Measurements from ENCODE around the gene ATP11A. TPM values are rescaled to one million over a fixed set of nuclear protein-coding genes. Genes with fewer than 3 reads are reported as not detected.
"Not testable (repeated sequence)": the region's sequence is repeated elsewhere in the genome, so short reads cannot be mapped to it uniquely, and the experiment has no call there.

Gene ATP11A
- polyA plus RNA-seq, 2 donors, result 4.2 to 6.7 TPM

- no peak overlapping the region for H3K27ac ChIP-seq (ENCODE audit: low read depth in 2 of 2, low read length in 1 of 2)
- 95% methylated on average over 25 of the region's 25 CpGs for WGBS, 2 donors
- no peaks in the 10 kb centered on the region for H3K27me3 ChIP-seq (ENCODE audit: control insufficient read depth in 1 of 2, insufficient read depth in 2 of 2, low read length in 2 of 2)
- no peaks in the 10 kb centered on the region for H3K9me3 ChIP-seq (ENCODE audit: control insufficient read depth in 2 of 2, insufficient read depth in 1 of 2, low read depth in 1 of 2, low read length in 1 of 2)
- no peak overlapping the region for H3K4me3 ChIP-seq (ENCODE audit: low read depth in 1 of 2, low read length in 2 of 2)
- peaks cover 10 to 24% of the 10 kb centered on the region in 2 donors for H3K36me3 ChIP-seq (ENCODE audit: control insufficient read depth in 2 of 2, insufficient read depth in 2 of 2, low read length in 1 of 2)
- H3K4me1 ChIP-seq (ENCODE audit: control insufficient read depth in 2 of 2, insufficient read depth in 2 of 2, low read length in 1 of 2), result no peaks in the 10 kb centered on the region
These were observed 164.5 kb downstream of the ATP11A start for GRCh38 chr13:112854321-112854720.

- Histone ChIP-seq H3K4me3 (ENCODE audit: low read depth in 1 of 2, low read length in 2 of 2) (no peak overlapping the region), H3K4me1 (ENCODE audit: control insufficient read depth in 2 of 2, insufficient read depth in 2 of 2, low read length in 1 of 2) (no peaks in the 10 kb centered on the region), H3K27ac (ENCODE audit: low read depth in 2 of 2, low read length in 1 of 2) (no peak overlapping the region), H3K9me3 (ENCODE audit: control insufficient read depth in 2 of 2, insufficient read depth in 1 of 2, low read depth in 1 of 2, low read length in 1 of 2) (no peaks in the 10 kb centered on the region), H3K36me3 (ENCODE audit: control insufficient read depth in 2 of 2, insufficient read depth in 2 of 2, low read length in 1 of 2) (peaks cover 18 to 22% of the 10 kb centered on the region in 2 donors), H3K27me3 (ENCODE audit: control insufficient read depth in 1 of 2, insufficient read depth in 2 of 2, low read length in 2 of 2) (no peaks in the 10 kb centered on the region)
- WGBS, 2 donors, result 95% methylated on average over 21 of the region's 21 CpGs
These were observed 166.0 kb downstream of the ATP11A start for GRCh38 chr13:112855859-112856258.

GRCh38 chr13:112857914-112858490 is 168.2 kb downstream of the ATP11A start:
- Histone ChIP-seq H3K4me3 (ENCODE audit: low read depth in 1 of 2, low read length in 2 of 2) (no peak overlapping the region), H3K36me3 (ENCODE audit: control insufficient read depth in 2 of 2, insufficient read depth in 2 of 2, low read length in 1 of 2) (peaks cover 18 to 28% of the 10 kb centered on the region in 2 donors), H3K4me1 (ENCODE audit: control insufficient read depth in 2 of 2, insufficient read depth in 2 of 2, low read length in 1 of 2) (no peaks in the 10 kb centered on the region), H3K27me3 (ENCODE audit: control insufficient read depth in 1 of 2, insufficient read depth in 2 of 2, low read length in 2 of 2) (no peaks in the 10 kb centered on the region), H3K27ac (ENCODE audit: low read depth in 2 of 2, low read length in 1 of 2) (no peak overlapping the region), H3K9me3 (ENCODE audit: control insufficient read depth in 2 of 2, insufficient read depth in 1 of 2, low read depth in 1 of 2, low read length in 1 of 2) (no peaks in the 10 kb centered on the region)
- WGBS, 2 donors, result 91 to 96% methylated on average over 20 of the region's 20 CpGs

DNA sequence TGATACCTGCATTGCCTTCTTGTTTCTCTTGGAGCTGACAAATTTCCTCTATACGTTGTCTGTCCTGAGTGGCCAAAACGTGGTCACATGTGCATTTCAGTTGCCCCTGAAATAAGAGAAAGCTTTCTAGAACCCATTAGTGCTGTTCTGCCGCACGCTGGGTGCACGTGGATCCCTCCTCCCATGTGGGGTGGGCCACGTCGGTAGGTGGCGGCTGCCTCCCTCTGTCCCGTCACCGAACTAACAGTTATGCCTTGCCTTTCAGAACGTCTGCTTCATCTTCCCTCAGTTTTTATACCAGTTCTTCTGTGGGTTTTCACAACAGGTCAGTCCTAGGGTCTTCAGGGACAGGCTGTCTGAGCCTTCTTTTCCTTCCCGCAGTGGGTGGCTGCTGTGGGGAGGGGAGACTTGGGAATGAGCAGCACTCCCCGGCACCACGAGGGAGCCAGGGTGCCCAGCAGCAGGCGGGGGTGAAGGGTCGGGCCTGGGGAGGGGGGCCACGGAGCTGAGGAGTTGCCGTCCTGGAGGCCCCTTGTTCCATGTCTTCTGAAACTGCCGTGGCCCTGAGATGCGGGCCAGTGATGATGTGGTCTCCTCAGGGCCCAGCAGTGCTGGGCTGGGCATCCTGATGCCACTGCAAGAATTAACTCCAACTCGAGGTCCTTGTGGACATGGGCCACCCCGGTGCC is 169.4 kb downstream of the ATP11A start:
- no peaks in the 10 kb centered on the region for H3K4me1 ChIP-seq (ENCODE audit: control insufficient read depth in 2 of 2, insufficient read depth in 2 of 2, low read length in 1 of 2)
- peaks cover 16 to 23% of the 10 kb centered on the region in 2 donors for H3K36me3 ChIP-seq (ENCODE audit: control insufficient read depth in 2 of 2, insufficient read depth in 2 of 2, low read length in 1 of 2)
- 87 to 89% methylated on average over 22 of the region's 22 CpGs for WGBS, 2 donors
- H3K9me3 ChIP-seq (ENCODE audit: control insufficient read depth in 2 of 2, insufficient read depth in 1 of 2, low read depth in 1 of 2, low read length in 1 of 2), result no peaks in the 10 kb centered on the region
- no peaks in the 10 kb centered on the region for H3K27me3 ChIP-seq (ENCODE audit: control insufficient read depth in 1 of 2, insufficient read depth in 2 of 2, low read length in 2 of 2)
- H3K4me3 ChIP-seq (ENCODE audit: low read depth in 1 of 2, low read length in 2 of 2), result no peak overlapping the region
- H3K27ac ChIP-seq (ENCODE audit: low read depth in 2 of 2, low read length in 1 of 2), result no peak overlapping the region

GRCh38 chr13:112859817-112860190 is 170.0 kb downstream of the ATP11A start:
- no peak overlapping the region for H3K27ac ChIP-seq (ENCODE audit: low read depth in 2 of 2, low read length in 1 of 2)
- 64 to 70% methylated on average over 7 of the region's 7 CpGs for WGBS, 2 donors
- peaks cover 16 to 20% of the 10 kb centered on the region in 2 donors for H3K36me3 ChIP-seq (ENCODE audit: control insufficient read depth in 2 of 2, insufficient read depth in 2 of 2, low read length in 1 of 2)

DNA sequence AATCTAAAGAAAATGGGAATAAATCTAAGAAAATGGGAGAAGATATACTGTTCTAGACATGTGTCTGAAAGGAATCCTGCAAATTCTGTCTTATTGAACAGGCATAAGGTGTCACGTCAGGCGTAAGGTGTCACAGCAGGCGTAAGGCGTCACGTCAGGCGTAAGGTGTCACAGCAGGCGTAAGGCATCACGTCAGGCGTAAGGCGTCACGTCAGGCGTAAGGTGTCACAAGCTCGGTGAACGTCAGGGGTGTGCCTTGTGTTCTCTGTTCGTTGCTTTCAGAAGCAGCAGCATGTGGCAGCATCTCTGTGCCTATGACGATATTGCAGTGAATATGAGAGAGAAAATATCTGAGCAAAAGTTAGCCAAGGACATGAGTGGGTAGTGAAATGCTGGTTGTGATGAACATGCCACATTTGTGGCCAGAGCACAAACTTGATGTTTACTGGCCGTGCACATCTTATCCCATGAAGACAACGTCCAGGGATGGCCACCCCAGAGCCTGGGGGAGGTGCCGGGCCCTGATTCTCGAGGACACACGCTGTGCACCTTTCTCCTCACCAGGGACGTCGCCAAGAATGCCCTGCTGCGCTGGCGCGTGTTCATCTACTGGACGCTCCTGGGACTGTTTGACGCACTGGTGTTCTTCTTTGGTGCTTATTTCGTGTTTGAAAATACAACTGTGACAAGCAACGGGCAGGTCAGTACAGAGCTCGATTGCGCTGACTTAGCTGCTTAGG is 172.2 kb downstream of the ATP11A start:
- WGBS, 2 donors, result 91 to 92% methylated on average over 32 of the region's 32 CpGs
- peaks cover 16 to 17% of the 10 kb centered on the region in 2 donors for H3K36me3 ChIP-seq (ENCODE audit: control insufficient read depth in 2 of 2, insufficient read depth in 2 of 2, low read length in 1 of 2)
- H3K4me1 ChIP-seq (ENCODE audit: control insufficient read depth in 2 of 2, insufficient read depth in 2 of 2, low read length in 1 of 2), result no peaks in the 10 kb centered on the region
- H3K4me3 ChIP-seq (ENCODE audit: low read depth in 1 of 2, low read length in 2 of 2), result no peak overlapping the region
- no peaks in the 10 kb centered on the region for H3K9me3 ChIP-seq (ENCODE audit: control insufficient read depth in 2 of 2, insufficient read depth in 1 of 2, low read depth in 1 of 2, low read length in 1 of 2)
- no peaks in the 10 kb centered on the region for H3K27me3 ChIP-seq (ENCODE audit: control insufficient read depth in 1 of 2, insufficient read depth in 2 of 2, low read length in 2 of 2)
- no peak overlapping the region for H3K27ac ChIP-seq (ENCODE audit: low read depth in 2 of 2, low read length in 1 of 2)

More at GRCh38 chr13:112859817-112860190, 170.0 kb downstream of the ATP11A start:
- Histone ChIP-seq H3K27me3 (ENCODE audit: control insufficient read depth in 1 of 2, insufficient read depth in 2 of 2, low read length in 2 of 2) (no peaks in the 10 kb centered on the region), H3K9me3 (ENCODE audit: control insufficient read depth in 2 of 2, insufficient read depth in 1 of 2, low read depth in 1 of 2, low read length in 1 of 2) (no peaks in the 10 kb centered on the region), H3K4me3 (ENCODE audit: low read depth in 1 of 2, low read length in 2 of 2) (no peak overlapping the region), H3K4me1 (ENCODE audit: control insufficient read depth in 2 of 2, insufficient read depth in 2 of 2, low read length in 1 of 2) (no peaks in the 10 kb centered on the region)

GRCh38 chr13:112863356-112863755 is 173.5 kb downstream of the ATP11A start:
- not testable (repeated sequence) for H3K27ac ChIP-seq (ENCODE audit: low read depth in 2 of 2, low read length in 1 of 2); H3K9me3 ChIP-seq (ENCODE audit: control insufficient read depth in 2 of 2, insufficient read depth in 1 of 2, low read depth in 1 of 2, low read length in 1 of 2); H3K27me3 ChIP-seq (ENCODE audit: control insufficient read depth in 1 of 2, insufficient read depth in 2 of 2, low read length in 2 of 2); H3K4me3 ChIP-seq (ENCODE audit: low read depth in 1 of 2, low read length in 2 of 2); H3K4me1 ChIP-seq (ENCODE audit: control insufficient read depth in 2 of 2, insufficient read depth in 2 of 2, low read length in 1 of 2)
- peaks cover 15 to 16% of the 10 kb centered on the region in 2 donors for H3K36me3 ChIP-seq (ENCODE audit: control insufficient read depth in 2 of 2, insufficient read depth in 2 of 2, low read length in 1 of 2)
- WGBS, 2 donors, result 95% methylated on average over 14 to 17 of the region's 17 CpGs

GRCh38 chr13:112865478-112865877 is 175.6 kb downstream of the ATP11A start:
- peaks cover 7 to 18% of the 10 kb centered on the region in 2 donors for H3K36me3 ChIP-seq (ENCODE audit: control insufficient read depth in 2 of 2, insufficient read depth in 2 of 2, low read length in 1 of 2)
- H3K27ac ChIP-seq (ENCODE audit: low read depth in 2 of 2, low read length in 1 of 2); H3K27me3 ChIP-seq (ENCODE audit: control insufficient read depth in 1 of 2, insufficient read depth in 2 of 2, low read length in 2 of 2); H3K9me3 ChIP-seq (ENCODE audit: control insufficient read depth in 2 of 2, insufficient read depth in 1 of 2, low read depth in 1 of 2, low read length in 1 of 2); H3K4me3 ChIP-seq (ENCODE audit: low read depth in 1 of 2, low read length in 2 of 2); H3K4me1 ChIP-seq (ENCODE audit: control insufficient read depth in 2 of 2, insufficient read depth in 2 of 2, low read length in 1 of 2): not testable (repeated sequence)
- 89 to 95% methylated on average over 14 of the region's 14 CpGs for WGBS, 2 donors

- no peaks in the 10 kb centered on the region for H3K27me3 ChIP-seq (ENCODE audit: control insufficient read depth in 1 of 2, insufficient read depth in 2 of 2, low read length in 2 of 2)
- H3K4me1 ChIP-seq (ENCODE audit: control insufficient read depth in 2 of 2, insufficient read depth in 2 of 2, low read length in 1 of 2), result no peaks in the 10 kb centered on the region
- WGBS, 2 donors, result 95% methylated on average over 18 of the region's 18 CpGs
- no peak overlapping the region for H3K27ac ChIP-seq (ENCODE audit: low read depth in 2 of 2, low read length in 1 of 2)
- H3K36me3 ChIP-seq (ENCODE audit: control insufficient read depth in 2 of 2, insufficient read depth in 2 of 2, low read length in 1 of 2), result peaks cover 4 to 11% of the 10 kb centered on the region in 2 donors
- no peak overlapping the region for H3K4me3 ChIP-seq (ENCODE audit: low read depth in 1 of 2, low read length in 2 of 2)
- H3K9me3 ChIP-seq (ENCODE audit: control insufficient read depth in 2 of 2, insufficient read depth in 1 of 2, low read depth in 1 of 2, low read length in 1 of 2), result peaks cover 0 to 2% of the 10 kb centered on the region in 2 donors
These were observed 177.5 kb downstream of the ATP11A start for GRCh38 chr13:112867301-112867711.
